ENCODE data around the gene PHYHIPL.

GRCh38 chr10:59129867-59130266 is 46.6 kb upstream of the PHYHIPL start:
- TF ChIP-seq SUZ12 (IDR thresholded peaks at IDR 0.05) (no peak), ARNT (IDR thresholded peaks at IDR 0.05) (no peak), BHLHE40 (IDR thresholded peaks at IDR 0.05; ENCODE audit: borderline replicate concordance) (no peak), PKNOX1 (IDR thresholded peaks at IDR 0.05) (no peak), HDGF (IDR thresholded peaks at IDR 0.05; ENCODE audit: borderline replicate concordance) (no peak), LEF1 (IDR thresholded peaks at IDR 0.05; ENCODE audit: borderline replicate concordance) (no peak), SP1 (IDR thresholded peaks at IDR 0.05) (no peak), ELF4 (IDR thresholded peaks at IDR 0.05) (no peak), L3MBTL2 (conservative IDR thresholded peaks at IDR 0.05) (no peak)

All from HEK293T (cell line).